ENCODE measurements around the gene PLA2G4D.

DNA sequence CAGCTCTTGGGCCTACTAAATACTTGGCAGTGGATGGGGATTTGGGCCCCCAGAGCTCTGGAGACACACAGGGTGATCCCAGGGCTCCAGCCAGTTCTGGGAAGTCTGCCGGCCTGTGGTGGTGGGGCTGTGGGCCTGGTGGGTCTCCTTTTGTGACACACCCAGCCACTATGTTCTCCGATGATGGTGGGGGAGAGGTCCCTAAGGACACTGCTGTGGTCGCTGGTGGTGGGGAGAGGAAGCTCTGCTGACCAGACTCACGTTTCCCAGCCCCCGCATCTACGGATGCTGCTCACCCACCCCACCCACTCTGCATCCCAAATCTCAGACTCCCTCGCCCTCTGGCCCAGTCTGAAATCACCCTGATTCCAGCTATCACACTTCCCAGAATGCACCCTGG lies 396 bp downstream of the PLA2G4D start:
- TF ChIP-seq CBFB (IDR thresholded peaks at IDR 0.05; ENCODE audit: low read depth) (no peak), FOXM1 (IDR thresholded peaks at IDR 0.05; ENCODE audit: low read depth, low read length) (no peak)

Data from GM12878 (cell line).